GM12873 (cell line): ENCODE measurements around the gene ETNK2.

Source experiments
- TF ChIP-seq, protein P1 (sequence below): IDR thresholded peaks from 2 replicates; pipeline ENCODE4 v1.5.1; 2012; ENCODE audit warnings: low read depth, mild to moderate bottlenecking, moderate library complexity, low read length, control low read depth; ENCODE audit not compliant: insufficient read depth; ENCODE audit errors: missing control alignments

The ETNK2 gene

DNA sequence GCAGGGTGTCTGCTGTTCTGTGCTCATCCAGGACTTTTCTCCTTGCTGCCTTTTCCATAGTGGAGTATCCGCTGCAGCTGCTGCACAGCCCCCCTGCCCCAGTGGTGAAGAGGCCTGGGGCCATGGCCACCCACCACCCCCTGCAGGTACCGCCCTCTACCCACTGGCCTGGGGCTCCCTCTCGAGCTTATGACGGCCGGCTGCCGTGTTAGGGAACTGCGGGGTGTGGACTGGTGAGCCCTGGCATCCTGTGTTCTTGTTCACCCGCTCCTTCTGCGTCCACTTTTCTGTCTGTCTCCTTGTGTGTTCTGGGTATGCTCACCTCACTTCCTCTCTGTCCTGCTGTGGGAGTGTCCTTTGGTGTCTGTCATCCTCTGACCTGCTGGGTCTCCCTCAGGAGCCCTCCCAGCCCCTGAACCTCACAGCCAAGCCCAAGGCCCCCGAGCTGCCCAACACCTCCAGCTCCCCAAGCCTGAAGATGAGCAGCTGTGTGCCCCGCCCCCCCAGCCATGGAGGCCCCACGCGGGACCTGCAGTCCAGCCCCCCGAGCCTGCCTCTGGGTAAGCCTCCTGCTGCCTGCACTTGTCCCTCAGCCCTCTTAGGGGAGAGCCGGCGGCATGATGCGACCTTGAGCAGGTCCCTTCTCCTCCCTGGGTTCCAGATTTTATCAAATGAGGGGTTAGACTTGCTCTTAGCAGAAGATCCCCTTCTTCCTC, 29.8 kb downstream of the ETNK2 start:
- TF ChIP-seq, protein P1, sequence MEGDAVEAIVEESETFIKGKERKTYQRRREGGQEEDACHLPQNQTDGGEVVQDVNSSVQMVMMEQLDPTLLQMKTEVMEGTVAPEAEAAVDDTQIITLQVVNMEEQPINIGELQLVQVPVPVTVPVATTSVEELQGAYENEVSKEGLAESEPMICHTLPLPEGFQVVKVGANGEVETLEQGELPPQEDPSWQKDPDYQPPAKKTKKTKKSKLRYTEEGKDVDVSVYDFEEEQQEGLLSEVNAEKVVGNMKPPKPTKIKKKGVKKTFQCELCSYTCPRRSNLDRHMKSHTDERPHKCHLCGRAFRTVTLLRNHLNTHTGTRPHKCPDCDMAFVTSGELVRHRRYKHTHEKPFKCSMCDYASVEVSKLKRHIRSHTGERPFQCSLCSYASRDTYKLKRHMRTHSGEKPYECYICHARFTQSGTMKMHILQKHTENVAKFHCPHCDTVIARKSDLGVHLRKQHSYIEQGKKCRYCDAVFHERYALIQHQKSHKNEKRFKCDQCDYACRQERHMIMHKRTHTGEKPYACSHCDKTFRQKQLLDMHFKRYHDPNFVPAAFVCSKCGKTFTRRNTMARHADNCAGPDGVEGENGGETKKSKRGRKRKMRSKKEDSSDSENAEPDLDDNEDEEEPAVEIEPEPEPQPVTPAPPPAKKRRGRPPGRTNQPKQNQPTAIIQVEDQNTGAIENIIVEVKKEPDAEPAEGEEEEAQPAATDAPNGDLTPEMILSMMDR, result no peak

- TF ChIP-seq, protein P1, result no peak
Measured at GRCh38 chr1:204116539-204116938, 35.3 kb downstream of the ETNK2 start.

GRCh38 chr1:204115116-204115515, 36.7 kb downstream of the ETNK2 start:
- TF ChIP-seq, protein P1, result no peak

- TF ChIP-seq, protein P1, result no peak
Measured at GRCh38 chr1:204114606-204115005, 37.2 kb downstream of the ETNK2 start.

DNA sequence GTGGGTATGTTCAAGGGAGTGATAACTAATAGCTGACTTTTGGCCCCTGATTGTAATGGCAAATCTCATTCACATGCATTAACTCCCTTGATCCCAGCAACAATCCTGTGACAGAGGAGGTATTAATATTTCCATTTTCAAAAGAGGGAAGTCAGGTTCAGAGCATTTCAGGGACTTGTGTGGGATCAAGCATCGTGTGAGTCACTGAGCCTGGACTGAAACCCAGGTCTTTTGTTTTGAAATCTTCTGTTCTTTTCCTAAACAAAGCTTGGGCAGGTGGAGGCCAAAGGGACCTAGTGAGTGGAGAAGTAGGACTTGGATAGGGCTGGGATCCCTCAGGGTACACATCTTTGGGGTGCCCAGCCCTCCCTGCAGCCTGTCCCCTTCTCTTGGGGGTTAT, 37.9 kb downstream of the ETNK2 start:
- TF ChIP-seq, protein P1, result no peak

DNA sequence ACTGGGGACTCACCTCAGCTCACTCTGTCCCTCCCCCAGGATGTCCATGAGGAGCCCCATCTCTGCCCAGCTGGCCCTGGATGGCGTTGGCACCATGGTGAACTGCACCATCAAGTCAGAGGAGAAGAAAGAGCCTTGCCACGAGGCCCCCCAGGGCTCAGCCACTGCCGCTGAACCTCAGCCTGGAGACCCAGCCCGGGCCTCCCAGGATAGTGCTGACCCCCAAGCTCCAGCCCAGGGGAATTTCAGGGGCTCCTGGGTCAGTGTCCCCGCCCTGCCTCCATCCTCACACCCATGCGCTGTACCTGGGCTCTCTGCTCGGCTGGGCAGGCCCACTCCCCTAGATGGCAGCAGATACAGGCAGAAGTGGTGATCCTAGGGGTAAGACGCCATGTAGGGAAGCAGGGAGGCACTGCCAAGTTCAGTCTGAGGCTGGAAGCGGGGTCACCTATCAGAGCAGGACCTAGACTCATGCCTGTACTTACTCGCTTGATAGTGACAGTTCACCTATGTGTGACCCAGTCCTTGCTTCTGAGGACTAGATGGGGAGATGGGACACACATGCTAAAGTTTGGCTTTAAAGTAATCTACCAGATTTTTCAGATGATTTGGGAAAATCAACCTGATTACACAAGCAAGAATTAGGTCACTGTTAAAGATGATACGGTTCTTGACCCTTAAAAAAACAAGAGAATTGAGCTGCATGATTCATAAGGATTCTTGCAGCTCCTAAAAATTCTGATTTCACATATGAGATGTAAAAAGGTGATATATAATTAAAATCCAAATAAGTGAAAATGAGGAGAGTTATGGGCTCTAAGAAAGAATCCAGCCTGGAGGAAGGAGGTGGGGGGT, 38.7 kb downstream of the ETNK2 start:
- TF ChIP-seq, protein P1, result no peak

GRCh38 chr1:204110894-204111633, 40.8 kb downstream of the ETNK2 start:
- TF ChIP-seq, protein P1, result no peak
